GM13977 (cell line): Measurements from ENCODE around the gene LGALS4.
"Not testable (repeated sequence)": the region's sequence is repeated elsewhere in the genome, so short reads cannot be mapped to it uniquely, and the experiment has no call there.

Source experiments
- DNase-seq: peaks from one replicate; pipeline ENCODE4 v3.0.0; 2012; ENCODE audit warnings: low spot score
- in situ Hi-C: fragments of 300-500 bp; cut with MboI; formaldehyde crosslinking; loops from one replicate; pipeline ENCODE4 v1.12.0; 2022; ENCODE audit warnings: low sequenced_read_pairs, low pct_unique_long_range_greater_than_20kb, mixed read lengths, inconsistent platforms; ENCODE audit not compliant: unreplicated experiment
- TF ChIP-seq, protein P1 (sequence below): IDR thresholded peaks from 2 replicates; pipeline ENCODE4 v1.5.1; 2012; ENCODE audit warnings: mild to moderate bottlenecking, control low read depth; ENCODE audit not compliant: insufficient read depth; ENCODE audit errors: extremely low read depth, missing control alignments

Gene LGALS4

DNA sequence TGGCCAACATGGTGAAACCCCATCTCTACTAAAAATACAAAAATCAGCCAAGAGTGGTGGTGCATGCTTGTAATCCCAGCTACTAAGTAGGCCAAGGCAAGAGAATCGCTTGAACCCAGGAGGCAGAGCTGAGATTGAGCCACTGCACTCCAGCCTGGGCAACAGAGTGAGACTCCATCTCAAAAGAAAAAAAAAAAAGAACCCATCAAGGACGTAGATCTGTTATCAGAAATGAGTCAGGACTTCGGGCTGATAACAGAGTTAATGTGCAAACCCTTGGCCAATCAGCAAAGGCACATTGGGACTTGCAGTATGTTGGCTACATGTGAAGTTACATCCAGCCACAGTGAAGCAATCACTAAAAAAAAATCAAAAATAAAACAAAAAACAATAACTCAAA lies 28.5 kb downstream of the LGALS4 start:
- DNase-seq = no peak
- TF ChIP-seq, protein P1, sequence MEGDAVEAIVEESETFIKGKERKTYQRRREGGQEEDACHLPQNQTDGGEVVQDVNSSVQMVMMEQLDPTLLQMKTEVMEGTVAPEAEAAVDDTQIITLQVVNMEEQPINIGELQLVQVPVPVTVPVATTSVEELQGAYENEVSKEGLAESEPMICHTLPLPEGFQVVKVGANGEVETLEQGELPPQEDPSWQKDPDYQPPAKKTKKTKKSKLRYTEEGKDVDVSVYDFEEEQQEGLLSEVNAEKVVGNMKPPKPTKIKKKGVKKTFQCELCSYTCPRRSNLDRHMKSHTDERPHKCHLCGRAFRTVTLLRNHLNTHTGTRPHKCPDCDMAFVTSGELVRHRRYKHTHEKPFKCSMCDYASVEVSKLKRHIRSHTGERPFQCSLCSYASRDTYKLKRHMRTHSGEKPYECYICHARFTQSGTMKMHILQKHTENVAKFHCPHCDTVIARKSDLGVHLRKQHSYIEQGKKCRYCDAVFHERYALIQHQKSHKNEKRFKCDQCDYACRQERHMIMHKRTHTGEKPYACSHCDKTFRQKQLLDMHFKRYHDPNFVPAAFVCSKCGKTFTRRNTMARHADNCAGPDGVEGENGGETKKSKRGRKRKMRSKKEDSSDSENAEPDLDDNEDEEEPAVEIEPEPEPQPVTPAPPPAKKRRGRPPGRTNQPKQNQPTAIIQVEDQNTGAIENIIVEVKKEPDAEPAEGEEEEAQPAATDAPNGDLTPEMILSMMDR = no peak
- in situ Hi-C loops = no loop called here

DNA sequence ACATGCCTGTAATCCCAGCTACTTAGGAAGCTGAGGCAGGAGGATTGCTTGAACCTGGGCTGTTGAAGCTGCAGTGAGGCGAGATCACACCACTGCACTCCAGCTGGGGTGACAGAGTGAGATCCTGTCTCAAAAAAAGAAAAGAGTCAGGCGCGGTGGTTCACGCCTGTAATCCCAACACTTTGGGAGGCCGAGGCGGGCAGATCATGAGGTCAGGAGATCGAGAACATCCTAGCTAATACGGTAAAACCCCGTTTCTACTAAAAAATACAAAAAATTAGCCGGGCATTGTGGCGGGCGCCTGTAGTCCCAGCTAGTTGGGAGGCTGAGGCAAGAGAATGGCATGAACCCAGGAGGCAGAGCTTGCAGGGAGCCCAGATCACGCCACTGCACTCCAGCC lies 30.5 kb downstream of the LGALS4 start:
- in situ Hi-C loops, DNase-seq: not testable (repeated sequence)

DNA sequence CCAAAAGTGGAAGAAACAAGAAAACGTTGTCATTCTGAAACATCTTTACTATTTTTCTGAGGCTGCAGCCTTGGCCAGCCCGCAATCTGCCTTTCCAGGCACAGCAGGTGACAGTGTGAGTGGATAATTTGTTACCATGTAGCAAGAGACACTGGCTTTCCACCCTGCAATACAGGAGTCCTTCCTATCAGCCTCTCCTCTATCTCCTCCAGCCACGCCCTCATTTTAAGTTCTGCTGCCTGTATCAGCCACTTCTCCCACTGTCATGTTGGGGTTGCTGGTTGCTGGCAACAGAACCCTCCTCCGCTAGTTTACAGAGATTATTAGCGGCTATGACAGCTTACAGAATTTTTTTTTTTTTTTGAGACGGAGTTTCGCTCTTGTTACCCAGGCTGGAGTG lies 31.7 kb downstream of the LGALS4 start:
- in situ Hi-C loops = no loop called here
- TF ChIP-seq, protein P1 = no peak
- DNase-seq = no peak

DNA sequence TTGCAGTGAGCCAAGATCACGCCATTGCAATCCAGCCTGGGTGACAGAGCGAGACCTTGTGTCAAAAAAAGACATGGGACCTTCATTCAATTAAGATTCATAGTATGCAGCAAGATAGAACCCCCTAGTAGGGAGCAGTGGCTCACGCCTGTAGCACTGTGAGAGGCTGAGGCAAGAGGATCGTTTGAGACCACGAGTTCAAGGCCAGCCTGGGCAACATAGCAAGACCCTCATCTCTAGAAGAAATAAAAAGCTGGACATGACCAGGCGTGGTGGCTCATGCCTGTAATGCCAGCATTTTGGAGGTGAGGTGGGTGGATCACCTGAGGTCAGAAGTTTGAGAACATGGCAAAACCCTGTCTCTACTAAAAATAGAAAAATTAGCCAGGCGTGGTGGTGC lies 32.3 kb downstream of the LGALS4 start:
- no peak for DNase-seq
- TF ChIP-seq, protein P1 = no peak
- in situ Hi-C loops = no loop called here

DNA sequence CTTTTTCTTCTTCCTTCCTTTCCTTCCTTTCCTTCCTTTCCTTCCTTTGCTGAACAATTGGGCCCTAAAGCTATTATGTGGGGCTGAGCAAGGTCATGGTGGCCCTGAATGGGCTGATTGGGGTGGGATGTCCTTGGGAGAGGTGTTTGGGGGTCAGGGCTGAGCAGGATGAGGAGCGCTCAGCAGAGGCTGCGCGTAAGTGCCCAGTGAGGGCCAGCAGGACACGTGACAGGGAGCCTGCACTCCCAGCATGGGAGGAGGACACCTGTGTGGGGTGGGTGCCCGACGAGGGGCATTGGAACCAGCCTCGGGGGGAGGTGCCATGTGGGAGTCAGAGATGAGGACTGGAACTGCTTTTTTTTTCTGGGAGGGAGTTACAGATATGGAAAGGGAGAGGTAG lies 34.0 kb downstream of the LGALS4 start:
- DNase-seq = no peak

DNA sequence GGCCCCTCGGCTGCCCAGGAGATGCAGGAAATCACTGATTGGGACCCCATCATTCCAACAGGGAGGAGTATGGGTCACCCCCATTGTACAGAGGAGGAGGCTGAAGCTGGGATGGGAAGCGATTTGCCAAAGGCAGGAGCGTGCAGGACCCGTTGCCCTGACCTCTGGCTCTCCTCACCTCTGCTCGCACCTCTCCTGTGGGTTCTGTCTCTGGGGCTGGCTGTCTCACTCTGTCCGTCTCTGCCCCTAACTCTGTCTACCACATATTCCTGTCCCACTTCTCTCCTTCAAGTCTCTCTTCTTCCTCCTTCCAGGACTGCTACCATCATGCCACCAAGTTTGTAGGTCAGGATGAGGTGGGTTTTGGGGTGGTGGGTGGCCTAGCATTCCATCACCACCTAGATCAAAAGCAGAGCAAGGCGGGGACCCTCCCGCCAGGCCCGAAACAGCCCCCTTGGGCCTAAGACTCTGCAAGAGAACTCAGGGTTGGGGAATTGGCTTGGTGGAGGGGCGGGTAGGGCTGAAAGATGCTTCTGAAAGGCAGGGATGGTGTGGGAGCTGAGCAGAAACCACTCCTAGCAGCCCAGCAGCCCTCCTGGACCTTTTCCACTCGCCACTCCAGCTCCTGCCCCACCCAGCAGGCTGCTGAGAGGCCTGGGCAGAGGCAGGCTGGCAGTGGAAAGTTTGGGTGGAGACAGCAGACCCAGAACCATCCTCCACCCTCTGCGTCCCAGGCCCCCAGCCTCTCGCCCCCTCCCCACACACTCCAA lies 38.4 kb downstream of the LGALS4 start:
- no peak for DNase-seq
- TF ChIP-seq, protein P1 = no peak
- in situ Hi-C loops = no loop called here

More for the DNA sequence above, 34.0 kb downstream of the LGALS4 start:
- in situ Hi-C loops = no loop called here
- TF ChIP-seq, protein P1 = no peak

DNA sequence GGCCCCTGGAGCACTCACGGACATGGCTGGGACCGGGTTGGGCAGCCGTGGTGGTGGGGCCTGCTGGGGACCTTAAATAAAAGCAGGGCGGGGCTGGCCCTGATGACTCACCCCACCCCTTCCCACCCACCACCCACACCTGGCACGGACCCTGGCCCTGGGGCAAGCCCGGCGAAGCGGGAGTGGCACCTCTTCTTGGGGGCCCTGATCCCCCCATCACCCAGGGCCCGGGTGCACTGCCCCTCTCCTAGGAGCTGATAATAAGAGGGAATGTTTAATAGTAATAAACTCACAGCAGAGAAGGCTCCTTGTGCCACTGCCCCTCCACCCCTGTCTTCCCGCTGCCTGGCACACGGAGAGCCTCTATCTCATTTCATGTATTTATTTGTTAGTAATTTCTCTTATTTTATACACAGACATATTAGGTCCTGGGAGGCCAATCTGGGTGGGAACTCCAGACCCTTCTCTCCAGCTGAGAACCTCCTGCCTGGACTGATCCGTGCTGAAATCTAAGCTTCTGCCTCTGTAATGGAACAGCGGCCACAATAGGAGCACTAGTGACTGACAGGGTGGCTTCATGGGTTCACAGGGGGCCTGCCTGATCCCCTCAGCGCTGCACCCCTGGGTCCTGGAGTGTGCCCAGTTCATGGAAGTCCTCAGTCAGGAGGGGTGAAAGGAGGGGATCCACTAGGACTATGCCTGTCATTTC lies 39.1 kb downstream of the LGALS4 start, which contains the start of gene LGALS7:
TSS of gene LGALS7 (minus strand) at position 49 of the 709 bp plus-strand sequence. CDS start at position 24, 25 bp downstream.
- no peak for DNase-seq
- TF ChIP-seq, protein P1 = no peak
- in situ Hi-C loops = no loop called here

DNA sequence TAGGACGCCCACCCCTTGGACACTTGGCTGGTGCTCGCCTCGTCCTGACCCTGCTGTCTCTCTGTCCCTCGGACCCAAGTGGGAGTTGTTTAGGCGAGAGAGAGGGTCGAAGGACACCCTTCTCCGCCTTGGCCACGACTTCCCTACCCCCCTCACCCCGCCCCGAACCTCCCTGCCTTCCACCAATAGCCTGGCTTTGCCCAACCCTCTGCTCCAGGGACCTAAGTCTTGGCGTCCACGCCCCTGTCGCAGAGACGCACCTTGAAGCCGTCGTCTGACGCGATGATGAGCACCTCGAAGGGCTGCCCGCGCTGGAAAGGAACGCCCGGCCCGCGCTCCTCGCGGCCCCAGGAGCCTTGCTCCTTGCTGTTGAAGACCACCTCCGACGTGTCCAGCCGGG lies 41.2 kb downstream of the LGALS4 start:
- in situ Hi-C loops, DNase-seq: not testable (repeated sequence)

DNA sequence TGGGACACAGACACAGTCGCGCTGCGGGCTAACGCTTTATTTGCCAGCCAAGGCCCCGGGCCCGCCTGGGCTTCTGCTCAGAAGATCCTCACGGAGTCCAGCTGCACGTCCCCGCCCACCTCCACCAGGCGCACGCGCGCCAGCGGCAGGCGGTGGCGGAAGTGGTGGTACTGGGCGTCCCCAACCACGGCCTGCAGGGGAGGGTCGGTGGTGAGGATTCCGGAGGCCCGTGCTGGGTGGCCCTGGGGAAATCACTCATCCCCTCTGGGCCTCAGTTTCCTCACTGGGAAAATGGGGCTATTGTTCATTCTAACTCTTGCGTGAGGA lies 41.8 kb downstream of the LGALS4 start:
- in situ Hi-C loops = not testable (repeated sequence)

DNA sequence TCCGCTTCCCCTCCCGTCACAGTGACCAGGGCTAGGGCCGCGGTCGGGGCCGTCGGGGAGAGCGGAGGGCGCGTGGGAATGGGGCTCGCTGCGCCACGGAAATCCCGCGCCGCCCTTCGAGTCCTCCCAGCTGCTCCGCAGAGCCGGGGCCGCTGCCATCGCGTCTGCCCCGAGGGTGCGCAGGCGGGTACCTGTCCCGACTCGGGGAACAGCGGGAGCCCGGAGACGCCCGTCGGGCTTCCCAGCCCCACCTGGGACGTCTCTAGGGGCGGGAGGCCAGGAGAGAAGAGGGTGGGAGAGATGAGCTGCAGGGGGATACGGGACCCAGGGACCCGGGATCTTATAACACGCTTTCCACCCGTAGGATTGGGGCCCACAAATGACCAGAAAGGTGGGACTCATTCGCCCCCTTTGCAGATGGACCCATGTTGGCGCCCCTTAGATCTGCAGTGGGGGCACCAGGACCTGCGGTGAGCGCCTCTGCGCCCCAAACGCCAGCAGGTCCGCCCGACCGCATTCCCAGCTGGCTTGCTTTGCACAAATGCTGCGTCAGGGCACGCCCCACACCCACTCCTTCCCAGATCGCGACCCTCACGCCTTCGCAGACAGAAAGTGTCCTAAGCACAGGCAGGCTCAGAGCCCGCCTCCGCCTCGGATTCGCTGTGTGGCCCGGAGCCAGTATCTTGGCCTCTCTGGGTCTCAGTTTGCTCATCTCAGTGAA lies 42.4 kb downstream of the LGALS4 start:
- in situ Hi-C loops, DNase-seq: not testable (repeated sequence)

More for the DNA sequence above, 41.8 kb downstream of the LGALS4 start:
- not testable (repeated sequence) for DNase-seq
